ENCODE measurements around the gene ZNF629. TPM values are rescaled to one million over a fixed set of nuclear protein-coding genes. Genes with fewer than 3 reads are reported as not detected.
"Not testable (repeated sequence)": the region's sequence is repeated elsewhere in the genome, so short reads cannot be mapped to it uniquely, and the experiment has no call there.

The ZNF629 gene
- total RNA-seq, 2 donors from 2014 or later: 21.2 to 22.9 TPM

DNA sequence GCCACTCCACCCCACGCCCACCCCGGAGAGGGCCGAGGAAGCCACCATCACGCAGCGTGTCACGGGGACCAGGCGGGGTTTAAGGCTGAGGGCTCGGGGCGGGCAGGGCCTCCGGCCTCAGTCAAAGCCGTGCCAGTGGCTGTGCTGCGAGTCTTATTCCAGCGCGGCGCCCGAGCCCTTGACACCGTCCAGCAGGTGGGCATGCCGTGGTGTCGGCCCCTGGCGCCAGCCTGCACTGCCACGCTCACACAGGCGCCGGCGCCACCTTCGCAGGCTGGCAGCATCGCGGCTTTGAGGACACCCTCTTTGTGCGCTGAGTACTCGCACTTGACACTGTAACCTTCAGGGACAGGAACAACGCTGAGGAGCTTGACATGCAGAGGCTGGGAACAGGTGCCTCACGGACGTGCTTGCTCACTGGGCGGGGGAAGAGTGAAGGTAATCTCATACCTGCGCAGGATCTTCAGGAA lies 34.0 kb upstream of the ZNF629 start:
- no peak for DNase-seq (ENCODE audit: low spot score)
- TF ChIP-seq, protein P1, sequence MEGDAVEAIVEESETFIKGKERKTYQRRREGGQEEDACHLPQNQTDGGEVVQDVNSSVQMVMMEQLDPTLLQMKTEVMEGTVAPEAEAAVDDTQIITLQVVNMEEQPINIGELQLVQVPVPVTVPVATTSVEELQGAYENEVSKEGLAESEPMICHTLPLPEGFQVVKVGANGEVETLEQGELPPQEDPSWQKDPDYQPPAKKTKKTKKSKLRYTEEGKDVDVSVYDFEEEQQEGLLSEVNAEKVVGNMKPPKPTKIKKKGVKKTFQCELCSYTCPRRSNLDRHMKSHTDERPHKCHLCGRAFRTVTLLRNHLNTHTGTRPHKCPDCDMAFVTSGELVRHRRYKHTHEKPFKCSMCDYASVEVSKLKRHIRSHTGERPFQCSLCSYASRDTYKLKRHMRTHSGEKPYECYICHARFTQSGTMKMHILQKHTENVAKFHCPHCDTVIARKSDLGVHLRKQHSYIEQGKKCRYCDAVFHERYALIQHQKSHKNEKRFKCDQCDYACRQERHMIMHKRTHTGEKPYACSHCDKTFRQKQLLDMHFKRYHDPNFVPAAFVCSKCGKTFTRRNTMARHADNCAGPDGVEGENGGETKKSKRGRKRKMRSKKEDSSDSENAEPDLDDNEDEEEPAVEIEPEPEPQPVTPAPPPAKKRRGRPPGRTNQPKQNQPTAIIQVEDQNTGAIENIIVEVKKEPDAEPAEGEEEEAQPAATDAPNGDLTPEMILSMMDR (IDR thresholded peaks at IDR 0.05): no peak
- Histone ChIP-seq H3K4me3 (no peak overlapping the region), H3K27ac (no peak overlapping the region), H3K36me3 (no peaks in the 10 kb centered on the region), H3K27me3 (no peaks in the 10 kb centered on the region), H3K4me1 (no peaks in the 10 kb centered on the region), H3K9me3 (no peaks in the 10 kb centered on the region)

DNA sequence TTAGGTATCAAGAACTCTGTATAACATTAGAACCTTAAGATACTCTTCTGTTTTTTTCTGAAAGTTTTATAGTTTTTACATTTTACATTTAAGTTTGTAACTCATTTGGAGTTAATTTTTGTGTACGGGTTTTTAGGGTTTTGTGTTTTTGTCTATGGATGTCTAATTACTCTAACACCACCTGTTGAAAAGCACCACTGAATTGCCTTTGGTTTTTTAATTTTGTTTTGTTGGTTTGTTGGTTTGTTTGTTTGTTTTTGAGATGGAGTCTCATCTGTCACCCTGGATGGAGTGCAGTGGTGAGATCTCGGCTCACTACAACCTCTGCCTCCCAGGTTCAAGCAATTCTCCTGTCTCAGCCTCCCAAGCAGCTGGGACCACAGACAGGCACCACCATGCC lies 29.8 kb upstream of the ZNF629 start:
- Histone ChIP-seq H3K4me1 (peaks cover 0 to 7% of the 10 kb centered on the region in 2 donors), H3K27me3 (no peaks in the 10 kb centered on the region), H3K9me3 (no peaks in the 10 kb centered on the region), H3K36me3 (no peaks in the 10 kb centered on the region), H3K4me3 (no peak overlapping the region), H3K27ac (no peak overlapping the region)
- TF ChIP-seq, protein P1 (IDR thresholded peaks at IDR 0.05): no peak
- DNase-seq (ENCODE audit: low spot score): no peak

DNA sequence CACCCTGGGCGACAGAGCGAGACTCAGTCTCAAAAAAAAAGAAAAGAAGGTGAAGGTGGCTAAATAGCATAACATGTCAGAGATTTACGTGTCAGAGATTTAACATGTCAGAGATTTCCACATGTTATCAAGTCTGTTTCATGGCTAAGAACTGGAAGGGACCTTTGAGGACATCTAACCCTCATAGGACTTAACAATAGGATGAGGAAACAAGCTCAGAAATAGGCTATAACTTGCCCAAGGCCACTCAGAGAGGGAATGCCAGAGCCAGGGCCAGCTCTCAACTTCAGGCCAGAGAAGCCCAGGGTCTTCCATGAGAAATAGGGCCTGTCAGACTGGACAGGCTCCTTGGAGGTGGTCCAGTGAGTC lies 26.8 kb upstream of the ZNF629 start:
- peaks cover 0 to 7% of the 10 kb centered on the region in 2 donors for H3K4me1 ChIP-seq
- no peaks in the 10 kb centered on the region for H3K27me3 ChIP-seq
- DNase-seq (ENCODE audit: low spot score): no peak
- TF ChIP-seq, protein P1 (IDR thresholded peaks at IDR 0.05): no peak
- H3K36me3 ChIP-seq: no peaks in the 10 kb centered on the region
- H3K9me3 ChIP-seq: no peaks in the 10 kb centered on the region
- H3K27ac ChIP-seq: peak overlapping the region; percentile 75 to 78
- peak overlapping the region; percentile 33 to 47 for H3K4me3 ChIP-seq

DNA sequence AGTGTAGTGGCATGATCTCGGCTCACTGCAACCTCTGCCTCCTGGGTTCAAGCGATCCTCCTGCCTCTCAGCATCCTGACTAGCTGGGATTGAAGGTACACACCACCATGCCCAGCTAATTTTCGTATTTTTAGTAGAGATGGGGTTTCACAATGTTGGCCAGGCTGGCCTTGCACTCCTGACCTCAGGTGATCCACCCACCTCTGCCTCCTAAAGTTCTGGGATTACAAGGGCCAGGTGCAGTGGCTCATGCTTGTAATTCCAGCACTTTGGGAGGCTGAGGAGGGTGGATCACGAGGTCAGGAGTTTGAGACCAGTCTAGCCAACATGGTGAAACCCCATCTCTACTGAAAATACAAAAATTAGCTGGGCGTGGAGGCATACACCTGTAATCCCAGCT lies 22.7 kb upstream of the ZNF629 start:
- H3K36me3 ChIP-seq; H3K27ac ChIP-seq; H3K27me3 ChIP-seq; H3K4me3 ChIP-seq; H3K9me3 ChIP-seq; DNase-seq (ENCODE audit: low spot score): not testable (repeated sequence)
- H3K4me1 ChIP-seq: peaks cover 0 to 21% of the 10 kb centered on the region in 2 donors

DNA sequence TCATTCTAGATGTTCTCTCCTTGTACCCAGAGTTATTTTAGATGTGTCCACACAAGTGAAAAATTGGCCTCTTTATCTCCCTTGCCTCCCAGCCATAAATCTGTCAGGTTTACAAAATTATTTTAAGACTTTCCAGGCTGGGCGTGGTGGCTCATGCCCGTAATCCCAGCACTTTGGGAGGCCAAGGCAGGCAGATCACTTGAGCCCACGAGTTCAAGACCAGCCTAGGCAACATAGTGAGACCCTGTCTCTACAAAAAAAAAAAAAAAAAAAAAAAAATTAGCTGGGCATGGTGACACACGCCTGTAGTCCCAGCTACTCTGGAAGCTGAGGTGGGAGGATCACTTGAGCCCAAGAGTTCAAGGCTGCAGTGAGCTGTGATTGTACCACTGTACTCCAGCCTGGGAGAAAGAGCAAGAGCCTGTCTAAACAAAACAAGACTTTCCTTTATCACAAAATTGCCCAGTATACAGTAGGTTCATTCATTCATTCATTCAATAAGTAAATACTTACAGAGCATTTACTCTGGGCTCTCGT lies 22.0 kb upstream of the ZNF629 start:
- not testable (repeated sequence) for H3K27me3 ChIP-seq; H3K9me3 ChIP-seq; H3K4me3 ChIP-seq; H3K27ac ChIP-seq; H3K36me3 ChIP-seq; DNase-seq (ENCODE audit: low spot score)
- peaks cover 0 to 20% of the 10 kb centered on the region in 2 donors for H3K4me1 ChIP-seq

DNA sequence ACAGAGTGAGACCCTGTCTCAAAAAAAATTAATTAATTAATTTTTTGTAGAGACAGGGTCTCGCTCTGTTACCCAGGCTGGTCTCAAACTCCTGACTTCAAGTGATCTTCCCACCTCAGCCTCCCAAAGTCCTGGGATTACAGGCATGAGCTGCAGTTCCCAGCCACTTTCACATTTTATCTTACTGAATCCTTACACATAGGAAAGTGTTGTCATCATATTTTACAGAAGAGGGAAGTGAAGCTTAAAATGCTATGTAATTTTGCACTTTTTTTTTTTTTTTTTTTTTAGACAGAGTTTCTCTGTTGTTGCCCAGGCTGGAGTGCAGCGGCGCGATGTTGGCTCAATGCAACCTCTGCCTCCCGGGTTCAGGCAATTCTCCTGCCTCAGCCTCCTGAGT lies 21.1 kb upstream of the ZNF629 start:
- no peak for DNase-seq (ENCODE audit: low spot score)
- H3K9me3 ChIP-seq: no peaks in the 10 kb centered on the region
- H3K36me3 ChIP-seq: no peaks in the 10 kb centered on the region
- no peaks in the 10 kb centered on the region for H3K27me3 ChIP-seq
- H3K4me1 ChIP-seq: peaks cover 0 to 14% of the 10 kb centered on the region in 2 donors
- no peak overlapping the region for H3K4me3 ChIP-seq
- TF ChIP-seq, protein P1 (IDR thresholded peaks at IDR 0.05): no peak
- no peak overlapping the region for H3K27ac ChIP-seq

Measured in right atrium auricular region (tissue), 2 donors.